Neural cell (in vitro differentiated cells): ENCODE measurements around the gene PHLDA2.

Experiments
- CTCF ChIP-seq: fragments of 450-650 bp; IDR thresholded peaks from 2 replicates; pipeline ENCODE4 v1.5.1; 2014; ENCODE audit warnings: antibody characterized with exemption, mild to moderate bottlenecking, moderate library complexity; ENCODE audit not compliant: poor library complexity, severe bottlenecking
- EZH2 ChIP-seq: fragments of 200-600, 300-800 bp; shearing (Covaris generic), sonication (generic); IDR thresholded peaks from 2 replicates; pipeline ENCODE4 v1.6.1; 2014; ENCODE audit warnings: antibody characterized with exemption, low read length, borderline replicate concordance, mild to moderate bottlenecking; ENCODE audit not compliant: insufficient read depth, poor library complexity, severe bottlenecking
- MXI1 ChIP-seq: fragments of 450-650 bp; conservative IDR thresholded peaks from 2 replicates; pipeline ENCODE4 v1.6.1; 2014; ENCODE audit warnings: antibody characterized with exemption, mild to moderate bottlenecking; ENCODE audit not compliant: poor library complexity, severe bottlenecking
- RAD21 ChIP-seq: fragments of 450-650 bp; conservative IDR thresholded peaks from 2 replicates; pipeline ENCODE4 v1.6.1; 2014; ENCODE audit warnings: antibody characterized with exemption, mild to moderate bottlenecking, moderate library complexity
- SMC3 ChIP-seq: fragments of 450-650 bp; conservative IDR thresholded peaks from 2 replicates; pipeline ENCODE4 v1.6.1; 2014; ENCODE audit warnings: antibody characterized with exemption, mild to moderate bottlenecking, moderate library complexity; ENCODE audit not compliant: poor library complexity
- TAF1 ChIP-seq: IDR thresholded peaks from 2 replicates; pipeline ENCODE4 v1.6.1; 2012; ENCODE audit warnings: low read depth
- TF ChIP-seq, protein P1 (sequence below): IDR thresholded peaks from 2 replicates; pipeline ENCODE4 v1.6.1; 2012; ENCODE audit warnings: borderline replicate concordance

DNA sequence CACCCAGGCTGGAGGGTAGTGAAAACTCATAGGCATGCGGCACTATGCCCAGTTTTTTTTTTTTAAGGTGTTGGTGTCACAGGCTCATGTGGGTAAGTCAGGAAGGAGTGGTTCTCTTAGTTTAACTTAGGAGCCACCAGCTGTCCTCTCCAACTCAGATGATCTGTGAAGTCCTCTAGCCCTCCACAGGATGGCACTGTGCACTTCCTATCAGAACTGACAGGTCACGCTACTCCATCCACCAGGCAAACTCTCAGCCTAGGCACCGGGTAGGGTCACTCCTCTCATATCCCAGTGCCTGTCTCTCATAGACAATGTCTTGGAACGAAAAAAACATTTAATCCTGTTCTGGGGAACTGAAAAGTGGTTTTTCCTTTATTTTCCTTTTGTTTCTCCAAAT is 46.4 kb upstream of the PHLDA2 start:
- TF ChIP-seq CTCF (no peak), MXI1 (no peak), EZH2 (no peak), RAD21 (no peak), TAF1 (no peak), SMC3 (no peak)
- TF ChIP-seq, protein P1, sequence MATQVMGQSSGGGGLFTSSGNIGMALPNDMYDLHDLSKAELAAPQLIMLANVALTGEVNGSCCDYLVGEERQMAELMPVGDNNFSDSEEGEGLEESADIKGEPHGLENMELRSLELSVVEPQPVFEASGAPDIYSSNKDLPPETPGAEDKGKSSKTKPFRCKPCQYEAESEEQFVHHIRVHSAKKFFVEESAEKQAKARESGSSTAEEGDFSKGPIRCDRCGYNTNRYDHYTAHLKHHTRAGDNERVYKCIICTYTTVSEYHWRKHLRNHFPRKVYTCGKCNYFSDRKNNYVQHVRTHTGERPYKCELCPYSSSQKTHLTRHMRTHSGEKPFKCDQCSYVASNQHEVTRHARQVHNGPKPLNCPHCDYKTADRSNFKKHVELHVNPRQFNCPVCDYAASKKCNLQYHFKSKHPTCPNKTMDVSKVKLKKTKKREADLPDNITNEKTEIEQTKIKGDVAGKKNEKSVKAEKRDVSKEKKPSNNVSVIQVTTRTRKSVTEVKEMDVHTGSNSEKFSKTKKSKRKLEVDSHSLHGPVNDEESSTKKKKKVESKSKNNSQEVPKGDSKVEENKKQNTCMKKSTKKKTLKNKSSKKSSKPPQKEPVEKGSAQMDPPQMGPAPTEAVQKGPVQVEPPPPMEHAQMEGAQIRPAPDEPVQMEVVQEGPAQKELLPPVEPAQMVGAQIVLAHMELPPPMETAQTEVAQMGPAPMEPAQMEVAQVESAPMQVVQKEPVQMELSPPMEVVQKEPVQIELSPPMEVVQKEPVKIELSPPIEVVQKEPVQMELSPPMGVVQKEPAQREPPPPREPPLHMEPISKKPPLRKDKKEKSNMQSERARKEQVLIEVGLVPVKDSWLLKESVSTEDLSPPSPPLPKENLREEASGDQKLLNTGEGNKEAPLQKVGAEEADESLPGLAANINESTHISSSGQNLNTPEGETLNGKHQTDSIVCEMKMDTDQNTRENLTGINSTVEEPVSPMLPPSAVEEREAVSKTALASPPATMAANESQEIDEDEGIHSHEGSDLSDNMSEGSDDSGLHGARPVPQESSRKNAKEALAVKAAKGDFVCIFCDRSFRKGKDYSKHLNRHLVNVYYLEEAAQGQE, result no peak
